IMR-90 (cell line): ENCODE measurements around the gene IL17RE. TPM values are rescaled to one million over a fixed set of nuclear protein-coding genes. Genes with fewer than 3 reads are reported as not detected.

Experiments used
- BHLHE40 ChIP-seq: fragments of 150-350 bp; IDR thresholded peaks from 2 replicates; pipeline ENCODE4 v1.6.1; 2016; ENCODE audit warnings: mild to moderate bottlenecking, low read depth, low read length
- CHD1 ChIP-seq: IDR thresholded peaks from 2 replicates; pipeline ENCODE4 v1.6.1; 2012; ENCODE audit warnings: low read depth, low read length, improper control_type of control experiment
- MXI1 ChIP-seq: IDR thresholded peaks from 2 replicates; pipeline ENCODE4 v1.6.1; 2012; ENCODE audit warnings: low read depth, mild to moderate bottlenecking, low read length, moderate library complexity, borderline replicate concordance
- POLR2A ChIP-seq: IDR thresholded peaks from 2 replicates; pipeline ENCODE4 v1.6.1; 2012; ENCODE audit warnings: mild to moderate bottlenecking, low read depth, low read length
- RCOR1 ChIP-seq: IDR thresholded peaks from 2 replicates; pipeline ENCODE4 v1.6.1; 2012; ENCODE audit warnings: mild to moderate bottlenecking, low read length, improper control_type of control experiment; ENCODE audit not compliant: insufficient replicate concordance
- polyA plus RNA-seq, 3 experiments: library from polyadenylated mRNA; depleted of rRNA; stranded (reverse); fragments of >200 nt; gene quantifications; 2 replicates each; pipeline ENCODE4 v1.2.3, GENCODE V29; 2012; ENCODE audit warnings: low replicate concordance in 1 of 3
- total RNA-seq: library from RNA; depleted of rRNA; stranded (reverse); fragments of >200 nt; gene quantifications from 2 replicates; pipeline ENCODE4 v1.2.3, GENCODE V29; 2012

Gene IL17RE
- total and polyA plus RNA-seq, 2 of the 4 experiments (the other 2 are of a cell fraction): 0.90 to 7.2 TPM

- TF ChIP-seq RCOR1 (no peak), POLR2A (no peak), BHLHE40 (no peak), MXI1 (no peak), CHD1 (no peak)
These were observed 43.7 kb downstream of the IL17RE start (continued) for GRCh38 chr3:9946112-9947024.
